Endothelial cell of hepatic sinusoid (primary cell): ENCODE results near the gene STAG3.
"Not testable (repeated sequence)": the region's sequence is repeated elsewhere in the genome, so short reads cannot be mapped to it uniquely, and the experiment has no call there.

Experiments
- in situ Hi-C: cut with HindIII; loops from 2 replicates; pipeline ENCODE4 v1.10.0; 2017; ENCODE audit warnings: low sequenced_read_pairs

The STAG3 gene

DNA sequence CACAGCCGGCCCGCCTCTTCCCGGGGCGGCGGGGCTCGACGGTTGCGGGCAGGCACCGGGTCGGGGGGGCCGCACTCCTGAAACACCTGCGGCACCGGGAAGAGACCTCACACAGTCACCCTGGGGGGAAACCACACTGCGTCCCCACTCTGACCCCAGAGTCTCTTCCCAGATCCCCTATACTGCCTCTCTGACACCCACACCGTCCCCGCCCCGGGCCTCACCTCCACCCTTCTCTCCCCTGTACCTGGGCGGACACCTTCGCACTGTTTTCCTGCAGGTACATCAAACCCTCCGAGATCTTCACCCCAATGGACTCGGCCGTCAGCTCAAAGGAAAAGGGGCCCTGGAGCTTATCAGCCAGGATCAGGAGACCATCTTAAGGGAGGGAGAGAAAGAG is 5.9 kb upstream of the STAG3 start:
- in situ Hi-C loops = no loop called here

DNA sequence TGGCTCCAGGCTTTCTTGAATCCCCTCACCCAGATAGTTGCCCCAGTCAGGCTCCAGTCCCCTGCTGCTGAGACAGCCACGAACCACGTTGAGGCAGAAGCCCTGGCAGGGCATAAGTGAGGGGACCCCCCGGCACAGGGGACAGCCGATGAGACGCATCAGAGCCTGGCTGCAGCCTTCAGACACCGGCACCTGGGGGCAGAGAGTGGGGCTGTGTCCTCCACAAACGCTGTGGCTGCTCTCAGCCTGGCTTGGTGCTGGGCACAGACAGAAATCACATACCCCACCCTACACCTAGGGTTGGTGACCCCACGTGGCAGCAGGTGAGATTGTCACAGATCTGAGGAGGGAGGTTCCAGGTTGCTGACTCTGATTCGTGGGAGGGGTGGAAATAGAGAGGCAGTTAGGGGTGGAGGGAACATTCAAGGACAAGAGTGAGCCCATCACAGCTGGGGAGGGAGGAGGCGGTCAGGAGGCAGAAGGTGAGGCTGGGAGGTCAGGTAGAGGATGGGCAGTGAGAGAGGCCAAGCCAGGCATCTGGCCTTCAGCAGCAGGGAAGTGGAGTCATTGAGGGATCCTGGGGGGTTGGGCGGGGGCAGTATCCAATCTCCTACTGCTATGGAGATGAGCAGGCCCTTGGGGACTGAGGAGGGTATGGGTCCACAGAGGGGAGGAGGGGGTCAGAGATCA is 3.8 kb upstream of the STAG3 start:
- in situ Hi-C loops = no loop called here

- in situ Hi-C loops = no loop called here
Measured at GRCh38 chr7:100174582-100174981, 3.1 kb upstream of the STAG3 start.

DNA sequence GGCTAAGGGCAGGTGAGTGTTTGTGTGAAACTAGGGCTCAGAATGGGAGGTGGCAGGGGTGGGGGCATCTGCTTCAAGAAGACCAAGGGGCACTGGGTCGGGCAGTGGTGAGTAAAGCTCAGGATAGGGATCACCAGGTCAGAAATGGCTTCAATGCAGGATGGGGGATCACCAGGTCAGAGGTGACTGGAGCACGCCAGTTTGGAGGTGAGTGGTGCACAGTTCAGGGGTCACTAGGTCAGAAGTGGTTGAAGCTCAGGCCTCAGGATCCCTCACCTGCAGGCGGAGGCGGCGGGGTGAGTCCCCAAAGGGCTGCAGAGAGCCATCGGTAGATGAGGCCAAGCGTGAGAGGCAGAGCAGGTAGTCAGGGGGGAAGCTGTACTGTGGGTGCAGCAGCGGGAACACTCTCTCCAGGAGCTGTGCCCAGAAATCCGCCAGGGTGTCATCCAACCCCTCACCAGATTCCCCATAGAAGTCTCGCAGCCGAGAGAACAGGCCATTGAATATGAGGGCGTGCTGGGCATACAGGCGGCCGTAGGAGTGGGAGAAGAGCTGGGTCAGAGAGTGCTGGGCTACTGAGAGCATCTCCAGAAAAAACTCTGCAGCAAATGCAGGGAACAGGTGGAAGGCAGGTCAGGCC is 2.3 kb upstream of the STAG3 start:
- in situ Hi-C loops = no loop called here

GRCh38 chr7:100176096-100177044 is 1.3 kb upstream of the STAG3 start:
- in situ Hi-C loops = no loop called here

DNA sequence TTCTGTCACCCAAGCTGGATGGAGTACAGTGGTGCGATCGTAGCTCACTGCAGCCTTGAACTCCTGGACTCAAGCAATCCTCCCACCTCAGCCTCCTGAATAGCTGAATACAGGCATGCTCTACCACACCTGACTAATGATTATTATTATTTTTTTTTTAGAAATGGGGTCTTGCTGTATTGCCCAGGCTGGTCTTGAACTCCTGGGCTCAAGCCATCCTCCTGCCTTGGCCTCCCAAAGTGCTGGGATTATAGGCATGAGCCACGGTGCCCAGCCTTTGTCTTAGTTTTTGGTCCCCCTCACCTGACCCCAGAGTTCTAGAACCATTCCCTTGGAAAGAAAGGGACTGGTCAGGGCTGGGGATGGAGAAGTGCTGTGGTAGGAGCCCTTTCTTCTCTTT is 2.4 kb downstream of the STAG3 start:
- in situ Hi-C loops = not testable (repeated sequence)

DNA sequence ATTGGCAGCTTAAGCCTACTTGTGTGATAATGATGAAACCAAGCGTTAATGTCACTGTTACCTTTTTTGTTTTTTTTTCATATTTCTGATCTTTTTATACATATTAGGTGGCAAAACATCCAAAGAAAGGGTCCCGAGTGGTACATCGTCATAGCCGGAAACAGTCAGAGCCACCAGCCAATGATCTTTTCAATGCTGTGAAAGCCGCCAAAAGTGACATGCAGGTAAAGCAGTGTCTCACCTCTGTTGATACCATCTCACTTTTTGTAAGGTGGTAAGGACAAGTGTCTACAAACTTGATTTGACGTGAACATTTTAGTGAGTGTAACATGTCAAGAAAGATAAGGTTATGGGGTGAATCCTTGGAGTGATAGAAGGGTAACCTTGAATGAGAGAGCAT is 4.9 kb downstream of the STAG3 start:
- in situ Hi-C loops = not testable (repeated sequence)

DNA sequence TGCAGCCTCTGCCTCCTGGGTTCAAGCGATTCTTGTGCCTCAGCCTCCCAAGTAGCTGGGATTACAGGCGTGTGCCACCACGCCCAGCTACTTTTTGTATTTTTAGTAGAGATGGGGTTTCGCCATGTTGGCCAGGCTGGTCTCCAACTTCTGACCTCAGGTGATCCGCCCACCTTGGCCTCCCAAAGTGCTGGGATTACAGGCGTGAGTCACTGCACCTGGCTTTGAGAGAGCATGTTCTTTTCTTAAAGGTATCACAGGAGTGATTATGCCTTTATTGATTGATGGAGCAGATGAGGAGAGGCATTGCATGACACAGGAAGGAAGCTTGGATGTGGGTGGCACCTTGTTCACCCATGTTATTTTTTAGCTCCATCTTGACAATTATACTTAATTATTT is 5.4 kb downstream of the STAG3 start:
- in situ Hi-C loops = not testable (repeated sequence)

DNA sequence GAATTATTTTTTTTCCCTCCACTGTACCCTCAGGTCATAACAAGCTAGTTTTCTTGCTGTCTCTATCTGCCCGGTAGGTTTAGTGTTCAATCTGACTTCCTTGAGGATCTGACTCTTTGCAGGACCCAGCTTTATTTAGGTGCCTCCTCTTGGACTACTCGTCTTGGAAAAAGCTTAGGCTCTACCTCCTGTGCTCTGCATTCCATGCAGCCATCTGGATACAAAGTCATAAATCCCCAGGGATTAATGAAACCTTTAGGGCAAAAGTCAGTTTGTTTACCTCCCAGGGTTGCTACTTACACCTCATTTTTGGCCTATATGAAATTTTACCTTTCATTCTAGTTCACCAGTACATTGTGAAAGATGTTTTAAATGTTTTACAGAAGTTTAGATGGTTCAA is 8.0 kb downstream of the STAG3 start:
- in situ Hi-C loops = no loop called here

DNA sequence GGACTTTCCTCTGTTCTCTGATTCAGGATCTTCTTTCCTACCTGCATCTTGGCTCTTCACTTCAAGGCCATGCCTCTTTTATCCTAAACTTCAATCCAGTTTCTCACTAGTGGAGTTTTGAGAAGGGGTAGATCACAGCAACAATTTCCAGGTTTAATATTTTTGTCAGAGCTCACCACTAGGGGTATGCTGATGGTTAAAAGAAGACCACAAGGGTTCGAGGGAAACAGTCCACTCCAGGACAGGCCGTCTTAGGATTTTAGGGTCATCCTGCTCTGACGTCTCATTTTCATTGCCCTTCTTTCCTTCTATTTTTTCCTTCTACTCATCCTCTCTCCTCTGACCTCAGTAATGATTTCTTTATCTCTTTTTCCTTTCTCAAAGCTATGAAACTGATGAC is 11.3 kb downstream of the STAG3 start:
- in situ Hi-C loops = no loop called here

DNA sequence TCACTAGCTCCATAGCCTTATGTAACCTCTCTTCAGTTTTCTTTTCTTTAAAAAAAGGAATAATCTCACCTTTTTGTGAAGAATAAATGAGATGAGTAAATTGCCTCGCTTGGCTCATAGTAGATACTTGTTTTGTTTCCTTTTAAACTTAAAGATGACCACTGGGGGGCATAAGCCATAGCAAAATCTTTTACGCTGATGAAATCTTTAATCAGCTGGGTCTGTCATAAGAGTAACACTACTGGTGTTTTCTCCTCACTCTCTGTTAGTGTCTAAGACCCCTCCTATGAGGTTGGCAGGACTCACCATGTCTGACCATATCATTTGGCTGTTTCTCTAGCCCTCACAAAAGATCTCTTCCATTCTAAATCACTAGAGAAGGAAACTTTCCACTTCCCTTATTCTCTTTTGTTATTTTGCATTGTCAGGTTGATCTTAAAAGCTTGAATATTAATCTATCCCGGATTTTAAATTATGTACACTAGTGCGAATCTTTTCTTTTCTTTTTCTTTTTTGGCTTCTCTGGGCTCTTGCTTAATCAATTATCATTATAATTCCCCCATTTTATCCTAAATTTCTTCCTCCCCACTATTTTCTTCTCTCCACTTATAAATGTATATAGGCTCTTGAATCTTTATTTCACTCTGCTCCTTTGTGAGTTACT is 12.5 kb downstream of the STAG3 start:
- in situ Hi-C loops = no loop called here

DNA sequence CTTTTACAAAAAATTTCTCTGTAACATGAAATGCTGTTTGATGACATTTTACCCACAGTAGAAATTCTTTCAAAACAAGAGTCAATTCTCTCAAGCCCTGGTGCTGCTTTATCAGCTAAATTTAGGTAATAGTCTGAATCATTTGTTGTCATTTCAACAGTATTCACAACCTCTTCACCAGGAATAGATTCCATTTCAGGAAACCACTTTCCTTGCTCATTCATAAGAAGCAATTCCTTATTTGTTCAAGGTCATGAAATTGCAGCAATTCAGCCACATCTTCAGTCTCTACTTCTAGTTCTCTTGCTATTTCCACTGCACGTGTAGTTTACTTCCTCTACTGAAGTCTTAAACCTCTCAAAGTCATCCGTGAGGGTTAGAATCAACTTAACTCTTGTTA is 14.1 kb downstream of the STAG3 start:
- in situ Hi-C loops = no loop called here

GRCh38 chr7:100192281-100192862 is 14.7 kb downstream of the STAG3 start:
- in situ Hi-C loops = not testable (repeated sequence)

DNA sequence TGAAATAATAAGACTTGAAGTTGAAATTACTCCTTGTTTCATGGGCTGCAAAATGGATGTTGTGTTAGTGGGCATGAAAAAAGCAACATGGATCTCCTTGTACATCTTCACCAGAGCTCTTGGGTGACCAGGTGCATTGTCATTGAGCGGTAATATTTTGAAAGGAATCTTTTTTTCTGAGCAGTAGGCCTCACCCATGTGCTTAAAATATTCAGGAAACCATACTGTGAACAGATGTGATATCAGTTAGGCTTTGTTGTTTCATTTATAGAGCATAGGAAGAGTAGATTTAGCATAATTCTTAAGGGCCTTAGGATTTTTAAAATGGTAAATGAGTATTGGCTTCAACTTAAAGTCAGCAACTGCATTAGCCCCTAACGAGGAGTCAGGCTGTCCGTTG is 15.3 kb downstream of the STAG3 start:
- in situ Hi-C loops = no loop called here

GRCh38 chr7:100195222-100195621 is 17.5 kb downstream of the STAG3 start:
- in situ Hi-C loops = no loop called here

GRCh38 chr7:100195901-100196322 is 18.2 kb downstream of the STAG3 start:
- in situ Hi-C loops = not testable (repeated sequence)

DNA sequence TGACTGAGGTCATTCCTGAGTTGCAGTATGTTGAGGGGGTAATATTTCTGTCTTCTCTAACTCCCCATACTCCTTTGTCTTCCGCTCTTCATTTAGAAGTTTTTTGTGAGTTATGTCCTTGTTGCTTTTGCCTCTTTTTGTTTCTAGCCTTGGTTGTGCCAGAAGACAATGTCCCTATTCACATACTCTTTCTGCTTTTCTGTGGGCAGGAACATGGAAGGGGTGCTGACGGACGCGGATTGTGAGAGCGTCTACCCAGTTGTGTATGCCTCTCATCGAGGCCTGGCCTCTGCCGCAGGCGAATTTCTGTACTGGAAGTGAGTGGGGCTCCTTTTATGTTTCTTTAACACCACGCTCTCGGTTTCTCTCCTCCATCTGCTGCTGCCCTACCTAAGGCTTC is 20.5 kb downstream of the STAG3 start:
- in situ Hi-C loops = no loop called here

DNA sequence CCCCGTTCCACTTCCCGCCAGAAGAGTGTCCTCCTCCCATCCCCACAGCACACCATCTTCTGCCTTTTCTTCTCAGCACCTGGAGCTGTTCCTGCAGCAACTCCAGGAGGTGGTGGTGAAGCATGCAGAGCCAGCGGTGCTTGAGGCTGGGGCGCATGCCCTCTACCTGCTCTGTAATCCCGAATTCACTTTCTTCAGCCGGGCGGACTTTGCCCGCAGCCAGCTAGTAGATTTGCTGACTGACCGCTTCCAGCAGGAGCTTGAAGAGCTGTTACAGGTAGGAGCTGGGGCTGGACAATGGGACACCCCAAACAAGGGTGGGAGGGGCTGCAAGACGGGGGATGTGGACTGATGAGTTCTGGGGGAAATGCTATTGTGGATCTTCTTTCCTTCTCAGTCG is 23.0 kb downstream of the STAG3 start:
- in situ Hi-C loops = no loop called here

- in situ Hi-C loops = no loop called here
Measured at GRCh38 chr7:100204454-100204853, 26.7 kb downstream of the STAG3 start.

DNA sequence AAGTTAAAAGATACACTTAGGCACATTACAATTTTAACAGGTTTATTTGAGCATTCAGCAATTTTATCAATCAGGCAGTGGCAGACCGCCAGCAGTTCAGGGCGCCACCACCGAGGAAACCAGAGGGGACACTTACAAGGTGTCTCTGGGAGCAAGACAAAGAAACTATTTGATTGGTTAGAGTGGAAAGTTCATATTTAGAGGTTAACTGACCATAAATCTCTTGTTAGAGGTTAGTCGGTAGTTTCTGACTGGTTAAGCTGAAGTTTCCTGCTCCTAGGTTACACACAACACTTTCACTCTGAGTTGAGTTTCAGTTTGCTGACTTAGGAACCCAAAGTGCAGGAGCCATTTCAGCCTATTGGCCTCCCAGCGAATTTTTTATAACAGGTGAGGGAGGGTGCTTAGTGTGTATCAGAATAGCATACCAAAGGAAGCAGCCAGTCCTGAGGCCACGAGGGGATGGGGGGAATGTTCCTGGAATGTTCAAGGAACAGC is 31.2 kb downstream of the STAG3 start:
- in situ Hi-C loops = no loop called here

GRCh38 chr7:100209493-100209892 is 31.8 kb downstream of the STAG3 start:
- in situ Hi-C loops = no loop called here
